Measurements from ENCODE around the gene MEI1.
A peak's percentile ranks its signal among the peaks of the same experiment; 100 is the strongest.

MEI1 gene

DNA sequence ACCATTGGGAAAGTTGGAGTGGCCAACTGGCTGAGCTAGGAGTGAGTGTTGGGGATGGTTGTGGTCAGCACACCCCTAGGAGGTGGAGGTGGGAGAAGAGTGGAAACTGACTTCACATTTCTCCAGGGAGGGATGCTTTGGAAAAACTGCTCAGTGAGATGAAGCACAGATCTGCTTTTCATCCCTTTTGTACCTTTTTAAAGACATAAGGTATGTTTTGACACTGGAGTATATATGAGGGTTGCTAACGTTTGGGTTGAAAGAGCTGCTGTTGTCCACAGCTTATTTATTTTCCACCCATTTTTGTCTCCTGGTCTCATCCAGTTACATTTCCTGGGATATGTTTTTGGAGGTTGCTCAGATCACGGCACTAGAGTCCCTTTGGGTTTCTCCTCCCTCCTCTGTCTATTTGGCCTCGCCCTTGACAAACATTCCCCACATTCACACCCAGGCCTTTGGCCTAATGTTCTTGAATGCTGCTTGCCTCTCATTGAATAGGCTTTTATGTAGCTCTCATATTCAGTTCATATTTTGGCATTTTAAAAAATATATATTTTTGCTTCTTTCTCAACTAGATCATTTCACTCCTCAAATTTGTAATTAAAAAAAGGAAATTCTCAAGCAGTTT lies 141.9 kb downstream of the MEI1 start:
- TF ChIP-seq, protein P1, sequence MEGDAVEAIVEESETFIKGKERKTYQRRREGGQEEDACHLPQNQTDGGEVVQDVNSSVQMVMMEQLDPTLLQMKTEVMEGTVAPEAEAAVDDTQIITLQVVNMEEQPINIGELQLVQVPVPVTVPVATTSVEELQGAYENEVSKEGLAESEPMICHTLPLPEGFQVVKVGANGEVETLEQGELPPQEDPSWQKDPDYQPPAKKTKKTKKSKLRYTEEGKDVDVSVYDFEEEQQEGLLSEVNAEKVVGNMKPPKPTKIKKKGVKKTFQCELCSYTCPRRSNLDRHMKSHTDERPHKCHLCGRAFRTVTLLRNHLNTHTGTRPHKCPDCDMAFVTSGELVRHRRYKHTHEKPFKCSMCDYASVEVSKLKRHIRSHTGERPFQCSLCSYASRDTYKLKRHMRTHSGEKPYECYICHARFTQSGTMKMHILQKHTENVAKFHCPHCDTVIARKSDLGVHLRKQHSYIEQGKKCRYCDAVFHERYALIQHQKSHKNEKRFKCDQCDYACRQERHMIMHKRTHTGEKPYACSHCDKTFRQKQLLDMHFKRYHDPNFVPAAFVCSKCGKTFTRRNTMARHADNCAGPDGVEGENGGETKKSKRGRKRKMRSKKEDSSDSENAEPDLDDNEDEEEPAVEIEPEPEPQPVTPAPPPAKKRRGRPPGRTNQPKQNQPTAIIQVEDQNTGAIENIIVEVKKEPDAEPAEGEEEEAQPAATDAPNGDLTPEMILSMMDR (conservative IDR thresholded peaks at IDR 0.05; ENCODE audit: low read length), result no peak
- TF ChIP-seq EZH2phosphoT487 (IDR thresholded peaks at IDR 0.05; ENCODE audit: borderline replicate concordance), result no peak
- no peaks in the 10 kb centered on the region for H3K9me2 ChIP-seq (replicated peaks; ENCODE audit: low read depth, low read length)
- peak overlapping the region; percentile 51 for H3K4me3 ChIP-seq (ENCODE audit: low read length, poor library complexity, severe bottlenecking)
- H3K79me2 ChIP-seq (ENCODE audit: insufficient read depth, low read length), result peaks cover 99% of the 10 kb centered on the region
- no peak overlapping the region for H2AFZ ChIP-seq (ENCODE audit: low read length)
- no peaks in the 10 kb centered on the region for H3K9me3 ChIP-seq (ENCODE audit: insufficient read depth, low read depth, low read length)
- peaks cover 93% of the 10 kb centered on the region for H4K20me1 ChIP-seq (ENCODE audit: insufficient read depth, low read length, poor library complexity, severe bottlenecking)
- peaks cover 77% of the 10 kb centered on the region for H3K4me1 ChIP-seq (ENCODE audit: insufficient read depth, low read length, poor library complexity, severe bottlenecking)
- H3F3A ChIP-seq (ENCODE audit: low read depth), result no peaks in the 10 kb centered on the region
- H3K4me2 ChIP-seq (ENCODE audit: low read depth, low read length, poor library complexity, severe bottlenecking), result peak overlapping the region; percentile 76
- peak overlapping the region; percentile 62 for H3K9ac ChIP-seq (ENCODE audit: low read depth, low read length, poor library complexity, severe bottlenecking)
- peaks cover 20% of the 10 kb centered on the region; the same call in 1 of the 2 replicates for H3K36me3 ChIP-seq (ENCODE audit: insufficient read depth, low read length)
- H3K27me3 ChIP-seq (ENCODE audit: insufficient read depth, low read length, poor library complexity, severe bottlenecking), result no peaks in the 10 kb centered on the region

- peaks cover 12% of the 10 kb centered on the region; the same call in 1 of the 2 replicates for H3K36me3 ChIP-seq (ENCODE audit: insufficient read depth, low read length)
- H3K4me2 ChIP-seq (ENCODE audit: low read depth, low read length, poor library complexity, severe bottlenecking), result peak overlapping the region; percentile 76
- no peaks in the 10 kb centered on the region for H3F3A ChIP-seq (ENCODE audit: low read depth)
- H3K4me1 ChIP-seq (ENCODE audit: insufficient read depth, low read length, poor library complexity, severe bottlenecking), result peaks cover 77% of the 10 kb centered on the region
- peaks cover 98% of the 10 kb centered on the region for H3K79me2 ChIP-seq (ENCODE audit: insufficient read depth, low read length)
- H3K9ac ChIP-seq (ENCODE audit: low read depth, low read length, poor library complexity, severe bottlenecking), result no peak overlapping the region
- no peaks in the 10 kb centered on the region for H3K9me2 ChIP-seq (replicated peaks; ENCODE audit: low read depth, low read length)
- peaks cover 92% of the 10 kb centered on the region for H4K20me1 ChIP-seq (ENCODE audit: insufficient read depth, low read length, poor library complexity, severe bottlenecking)
- no peaks in the 10 kb centered on the region for H3K9me3 ChIP-seq (ENCODE audit: insufficient read depth, low read depth, low read length)
- H3K4me3 ChIP-seq (ENCODE audit: low read length, poor library complexity, severe bottlenecking), result peak overlapping the region; percentile 7
- no peak overlapping the region for H2AFZ ChIP-seq (ENCODE audit: low read length)
- H3K27me3 ChIP-seq (ENCODE audit: insufficient read depth, low read length, poor library complexity, severe bottlenecking), result no peaks in the 10 kb centered on the region
- TF ChIP-seq, protein P1 (conservative IDR thresholded peaks at IDR 0.05; ENCODE audit: low read length), result no peak
- TF ChIP-seq EZH2phosphoT487 (IDR thresholded peaks at IDR 0.05; ENCODE audit: borderline replicate concordance), result no peak
These were observed 144.0 kb downstream of the MEI1 start for GRCh38 chr22:41842996-41843970.

- Histone ChIP-seq H3K4me1 (ENCODE audit: insufficient read depth, low read length, poor library complexity, severe bottlenecking) (peaks cover 75% of the 10 kb centered on the region), H2AFZ (ENCODE audit: low read length) (no peak overlapping the region), H4K20me1 (ENCODE audit: insufficient read depth, low read length, poor library complexity, severe bottlenecking) (peaks cover 93% of the 10 kb centered on the region), H3K9me3 (ENCODE audit: insufficient read depth, low read depth, low read length) (no peaks in the 10 kb centered on the region), H3K27me3 (ENCODE audit: insufficient read depth, low read length, poor library complexity, severe bottlenecking) (no peaks in the 10 kb centered on the region), H3K79me2 (ENCODE audit: insufficient read depth, low read length) (peaks cover 98% of the 10 kb centered on the region), H3K36me3 (ENCODE audit: insufficient read depth, low read length) (peaks cover 16% of the 10 kb centered on the region; the same call in 1 of the 2 replicates), H3K4me2 (ENCODE audit: low read depth, low read length, poor library complexity, severe bottlenecking) (peak overlapping the region; percentile 76), H3K9ac (ENCODE audit: low read depth, low read length, poor library complexity, severe bottlenecking) (peak overlapping the region; percentile 33), H3F3A (ENCODE audit: low read depth) (no peaks in the 10 kb centered on the region), H3K4me3 (ENCODE audit: low read length, poor library complexity, severe bottlenecking) (peak overlapping the region; percentile 27), H3K9me2 (replicated peaks; ENCODE audit: low read depth, low read length) (no peaks in the 10 kb centered on the region)
- no peak for TF ChIP-seq EZH2phosphoT487 (IDR thresholded peaks at IDR 0.05; ENCODE audit: borderline replicate concordance)
- TF ChIP-seq, protein P1 (conservative IDR thresholded peaks at IDR 0.05; ENCODE audit: low read length), result no peak
These were observed 144.7 kb downstream of the MEI1 start for GRCh38 chr22:41844036-41844435.

All from Loucy (cell line).